ENCODE data around the gene WFIKKN2.

WFIKKN2 gene

DNA sequence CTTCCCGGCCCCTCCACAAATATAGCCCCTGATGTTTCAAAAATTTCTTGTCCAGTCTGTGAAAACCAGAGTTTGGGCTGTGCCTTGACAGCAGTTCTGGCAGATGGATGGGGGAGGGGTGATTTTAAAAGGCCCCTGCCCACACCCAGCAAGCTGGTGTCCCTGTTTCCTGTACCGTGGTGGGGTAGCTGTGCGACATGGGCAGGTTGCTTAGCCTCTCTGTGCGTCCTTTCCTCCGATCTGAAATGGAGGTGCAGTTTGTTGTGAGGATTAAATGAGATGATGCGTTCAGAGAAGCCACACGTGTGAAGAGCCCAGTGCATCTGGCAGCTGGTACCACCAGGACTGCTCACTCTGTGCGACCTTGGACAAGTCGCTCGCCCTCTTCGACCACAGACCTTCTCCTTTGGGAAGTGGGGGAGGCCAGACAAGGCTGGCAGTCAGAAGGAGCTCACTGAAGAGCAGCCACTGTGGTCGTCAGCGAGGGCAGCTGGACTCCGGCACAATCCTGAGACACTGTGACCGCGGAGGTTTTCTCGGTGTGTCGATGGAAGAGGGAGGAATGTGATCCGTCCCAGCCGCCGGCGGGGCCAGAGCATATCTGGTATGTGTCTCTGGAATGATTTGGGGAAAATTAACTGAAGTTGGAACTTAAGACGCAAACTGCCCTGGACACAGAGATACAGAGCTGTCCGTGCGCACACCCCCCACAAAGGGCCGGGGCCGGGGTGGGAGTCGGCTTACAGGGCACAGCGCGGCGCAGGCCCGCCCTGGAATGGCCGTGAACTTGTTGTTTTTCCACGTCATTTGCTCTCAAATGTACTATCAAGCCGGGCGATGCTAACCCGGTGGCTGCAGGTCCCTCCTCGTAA, 721 bp upstream of the WFIKKN2 start:
- no peak overlapping the region for H2BK5ac ChIP-seq (ENCODE audit: low read depth, low read length, poor library complexity, severe bottlenecking)

DNA sequence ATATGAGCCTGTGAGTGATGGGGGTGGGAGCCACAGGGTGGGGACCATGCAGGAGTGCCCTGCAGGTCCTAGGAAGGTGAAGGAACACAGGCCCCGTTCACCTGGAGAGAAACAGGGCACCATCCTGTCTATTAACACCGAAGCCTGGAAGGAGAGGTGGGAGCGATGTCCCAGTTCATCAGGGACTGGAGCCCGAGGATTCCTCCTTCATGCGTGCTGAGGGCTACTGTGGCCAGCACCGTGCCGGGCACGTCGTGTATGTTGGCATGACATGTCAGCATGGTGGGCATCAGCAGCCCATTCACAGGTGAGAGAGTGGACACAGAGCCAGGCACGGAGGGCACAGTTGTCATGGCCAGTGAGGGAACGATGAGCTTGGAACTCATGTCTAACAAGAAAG, 1.4 kb downstream of the WFIKKN2 start:
- WGBS = 85% methylated on average over 11 of the region's 11 CpGs
- no peak for DNase-seq
- Histone ChIP-seq H2BK5ac (ENCODE audit: low read depth, low read length, poor library complexity, severe bottlenecking) (no peak overlapping the region), H2BK15ac (ENCODE audit: low read depth, poor library complexity, severe bottlenecking) (no peak overlapping the region), H3K79me1 (replicated peaks; ENCODE audit: low read length, poor library complexity, severe bottlenecking) (no peaks in the 10 kb centered on the region), H3K18ac (ENCODE audit: low read depth in 1 of 2, low read length in 2 of 2) (no peak overlapping the region), H3K9ac (ENCODE audit: low read length) (no peak overlapping the region), H2AK5ac (ENCODE audit: low read length, severe bottlenecking) (no peak overlapping the region), H3K27me3 (ENCODE audit: control insufficient read depth in 1 of 2, insufficient read depth in 1 of 2, low read length in 2 of 2) (peaks cover 21 to 34% of the 10 kb centered on the region in 2 experiments), H3K4me1 (ENCODE audit: control insufficient read depth, insufficient read depth, low read depth, low read length) (peaks cover 12% of the 10 kb centered on the region), H3K14ac (ENCODE audit: low read length in 2 of 2) (no peak overlapping the region), H3K4me2 (ENCODE audit: low read length, poor library complexity, severe bottlenecking) (no peak overlapping the region), H2AFZ (ENCODE audit: low read depth, low read length) (no peak overlapping the region), H3K27ac (ENCODE audit: low read length, poor library complexity, severe bottlenecking) (no peak overlapping the region), H4K91ac (ENCODE audit: low read length) (no peak overlapping the region), H3K4me3 (ENCODE audit: insufficient read depth in 1 of 2, low read depth in 1 of 2, low read length in 2 of 2) (no peak overlapping the region), H3K9me3 (ENCODE audit: control insufficient read depth, low read length) (no peaks in the 10 kb centered on the region), H3K4ac (ENCODE audit: low read depth in 1 of 2, low read length in 2 of 2) (no peak overlapping the region), H2BK12ac (ENCODE audit: low read length in 2 of 2) (no peak overlapping the region), H4K8ac (ENCODE audit: low read length) (no peak overlapping the region), H3K23ac (ENCODE audit: low read length in 2 of 2) (no peak overlapping the region), H3K36me3 (ENCODE audit: control insufficient read depth in 1 of 2, insufficient read depth in 2 of 2, low read depth in 1 of 2, low read length in 2 of 2) (no peaks in the 10 kb centered on the region), H2BK120ac (ENCODE audit: low read depth, low read length) (no peak overlapping the region)

More for the DNA sequence above, 721 bp upstream of the WFIKKN2 start:
- Histone ChIP-seq H3K9me3 (ENCODE audit: control insufficient read depth, low read length) (no peaks in the 10 kb centered on the region), H3K4me2 (ENCODE audit: low read length, poor library complexity, severe bottlenecking) (peak overlapping the region; percentile 31), H3K79me1 (replicated peaks; ENCODE audit: low read length, poor library complexity, severe bottlenecking) (no peaks in the 10 kb centered on the region), H2BK15ac (ENCODE audit: low read depth, poor library complexity, severe bottlenecking) (no peak overlapping the region), H4K8ac (ENCODE audit: low read length) (no peak overlapping the region), H3K4me3 (ENCODE audit: insufficient read depth in 1 of 2, low read depth in 1 of 2, low read length in 2 of 2) (peak overlapping the region; percentile 36 to 57), H2BK12ac (ENCODE audit: low read length in 2 of 2) (no peak overlapping the region), H3K18ac (ENCODE audit: low read depth in 1 of 2, low read length in 2 of 2) (no peak overlapping the region), H4K91ac (ENCODE audit: low read length) (no peak overlapping the region), H3K27ac (ENCODE audit: low read length, poor library complexity, severe bottlenecking) (no peak overlapping the region), H2AK5ac (ENCODE audit: low read length, severe bottlenecking) (no peak overlapping the region), H2AFZ (ENCODE audit: low read depth, low read length) (no peak overlapping the region), H3K4ac (ENCODE audit: low read depth in 1 of 2, low read length in 2 of 2) (no peak overlapping the region), H3K4me1 (ENCODE audit: control insufficient read depth, insufficient read depth, low read depth, low read length) (peaks cover 24% of the 10 kb centered on the region), H3K14ac (ENCODE audit: low read length in 2 of 2) (peak overlapping the region in 1 of 2 experiments; percentile 3), H3K36me3 (ENCODE audit: control insufficient read depth in 1 of 2, insufficient read depth in 2 of 2, low read depth in 1 of 2, low read length in 2 of 2) (no peaks in the 10 kb centered on the region), H2BK120ac (ENCODE audit: low read depth, low read length) (no peak overlapping the region), H3K23ac (ENCODE audit: low read length in 2 of 2) (no peak overlapping the region), H3K9ac (ENCODE audit: low read length) (peak overlapping the region; percentile 48), H3K27me3 (ENCODE audit: control insufficient read depth in 1 of 2, insufficient read depth in 1 of 2, low read length in 2 of 2) (peaks cover 21 to 34% of the 10 kb centered on the region in 2 experiments)
- WGBS = 76% methylated on average over 37 of the region's 38 CpGs
- DNase-seq = peak; percentile 9

DNA sequence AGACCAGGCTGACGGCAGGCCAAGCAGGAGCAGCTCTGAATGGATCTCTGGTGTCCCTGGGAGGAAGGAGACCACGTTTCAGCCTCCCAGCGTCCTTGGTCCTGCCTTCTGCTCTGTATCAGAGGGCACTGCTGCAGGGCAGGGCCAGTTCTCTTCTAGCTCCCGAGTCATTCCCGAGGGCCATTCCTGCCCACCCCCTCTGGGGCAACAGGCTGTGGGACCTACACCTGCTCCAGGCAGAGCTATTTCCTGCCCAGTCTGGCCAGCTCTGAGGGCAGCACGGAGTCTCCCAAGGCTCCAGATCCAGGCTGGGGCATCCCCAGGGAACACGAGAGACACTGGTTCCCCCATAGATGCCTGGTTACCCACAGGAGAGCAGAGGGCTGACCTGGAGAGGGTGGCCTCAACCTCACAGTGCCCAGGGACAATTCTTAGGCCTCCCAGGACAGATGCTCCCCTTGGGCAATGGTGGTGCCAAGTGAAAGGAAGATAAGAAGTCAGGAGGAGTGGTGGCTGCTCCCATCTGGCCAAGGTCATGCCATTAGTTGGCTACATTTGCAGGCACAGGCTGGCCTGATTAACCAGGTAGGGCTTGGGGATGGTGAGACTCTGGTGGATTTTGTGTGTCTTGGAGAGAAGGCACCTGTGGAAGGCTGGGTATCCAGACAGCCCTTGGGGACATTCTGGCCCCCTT, 2.0 kb downstream of the WFIKKN2 start:
- no peak overlapping the region for H2AFZ ChIP-seq (ENCODE audit: low read depth, low read length)
- no peak overlapping the region for H3K27ac ChIP-seq (ENCODE audit: low read length, poor library complexity, severe bottlenecking)
- no peak overlapping the region for H3K14ac ChIP-seq (ENCODE audit: low read length in 2 of 2)
- H2BK120ac ChIP-seq (ENCODE audit: low read depth, low read length) = no peak overlapping the region
- H3K4me1 ChIP-seq (ENCODE audit: control insufficient read depth, insufficient read depth, low read depth, low read length) = peaks cover 12% of the 10 kb centered on the region
- H2BK12ac ChIP-seq (ENCODE audit: low read length in 2 of 2) = no peak overlapping the region
- H3K18ac ChIP-seq (ENCODE audit: low read depth in 1 of 2, low read length in 2 of 2) = no peak overlapping the region
- H2BK5ac ChIP-seq (ENCODE audit: low read depth, low read length, poor library complexity, severe bottlenecking) = no peak overlapping the region
- H4K91ac ChIP-seq (ENCODE audit: low read length) = no peak overlapping the region
- H3K36me3 ChIP-seq (ENCODE audit: control insufficient read depth in 1 of 2, insufficient read depth in 2 of 2, low read depth in 1 of 2, low read length in 2 of 2) = no peaks in the 10 kb centered on the region
- H2AK5ac ChIP-seq (ENCODE audit: low read length, severe bottlenecking) = no peak overlapping the region
- H3K4ac ChIP-seq (ENCODE audit: low read depth in 1 of 2, low read length in 2 of 2) = no peak overlapping the region
- no peak for DNase-seq
- peaks cover 21 to 34% of the 10 kb centered on the region in 2 experiments for H3K27me3 ChIP-seq (ENCODE audit: control insufficient read depth in 1 of 2, insufficient read depth in 1 of 2, low read length in 2 of 2)
- no peak overlapping the region for H3K23ac ChIP-seq (ENCODE audit: low read length in 2 of 2)
- no peak overlapping the region for H4K8ac ChIP-seq (ENCODE audit: low read length)
- H3K9ac ChIP-seq (ENCODE audit: low read length) = no peak overlapping the region
- H2BK15ac ChIP-seq (ENCODE audit: low read depth, poor library complexity, severe bottlenecking) = no peak overlapping the region
- no peak overlapping the region for H3K4me3 ChIP-seq (ENCODE audit: insufficient read depth in 1 of 2, low read depth in 1 of 2, low read length in 2 of 2)
- no peaks in the 10 kb centered on the region for H3K9me3 ChIP-seq (ENCODE audit: control insufficient read depth, low read length)
- no peak overlapping the region for H3K4me2 ChIP-seq (ENCODE audit: low read length, poor library complexity, severe bottlenecking)
- WGBS = 79% methylated on average over 7 of the region's 7 CpGs
- H3K79me1 ChIP-seq (replicated peaks; ENCODE audit: low read length, poor library complexity, severe bottlenecking) = no peaks in the 10 kb centered on the region
